ENCODE measurements around the gene C1QTNF6. TPM values are rescaled to one million over a fixed set of nuclear protein-coding genes. Genes with fewer than 3 reads are reported as not detected.
"Not testable (repeated sequence)": the region's sequence is repeated elsewhere in the genome, so short reads cannot be mapped to it uniquely, and the experiment has no call there.

C1QTNF6 gene
- total RNA-seq, 4 donors from 2014 or later, result 1.7 to 4.8 (median 3.6) TPM

- DNase-seq, result no peak
- Histone ChIP-seq H3K4me1 (peaks cover 0 to 21% of the 10 kb centered on the region in 2 donors), H3K9me3 (no peaks in the 10 kb centered on the region), H3K4me3 (replicated peaks in 1 of 3) (no peak overlapping the region), H3K27ac (no peak overlapping the region), H3K27me3 (no peaks in the 10 kb centered on the region), H3K36me3 (no peaks in the 10 kb centered on the region)
- 87 to 93% methylated on average over 5 of the region's 5 CpGs for WGBS, 2 donors
- TF ChIP-seq CTCF (IDR thresholded peaks at IDR 0.05) (no peak), POLR2A (IDR thresholded peaks at IDR 0.05) (no peak)
- intact Hi-C loops (cut with DNase I), result no loop called here
Measured at GRCh38 chr22:37171662-37172061, 16.4 kb downstream of the C1QTNF6 start.

- H3K27ac ChIP-seq; H3K4me3 ChIP-seq (replicated peaks in 1 of 3); H3K36me3 ChIP-seq; intact Hi-C loops (cut with DNase I); H3K27me3 ChIP-seq; DNase-seq; H3K9me3 ChIP-seq: not testable (repeated sequence)
- peaks cover 0 to 16% of the 10 kb centered on the region in 2 donors for H3K4me1 ChIP-seq
- 77 to 81% methylated on average over 16 of the region's 16 CpGs for WGBS, 2 donors
Measured at GRCh38 chr22:37170689-37171405, 17.2 kb downstream of the C1QTNF6 start.

GRCh38 chr22:37169947-37170688 lies 17.9 kb downstream of the C1QTNF6 start:
- no peak overlapping the region for H3K4me3 ChIP-seq (replicated peaks in 1 of 3)
- intact Hi-C loops (cut with DNase I), result no loop called here
- H3K9me3 ChIP-seq, result no peaks in the 10 kb centered on the region
- TF ChIP-seq CTCF (IDR thresholded peaks at IDR 0.05), result no peak
- no peak for TF ChIP-seq POLR2A (IDR thresholded peaks at IDR 0.05)
- H3K36me3 ChIP-seq, result no peaks in the 10 kb centered on the region
- WGBS, 2 donors, result 91 to 92% methylated on average over 9 to 10 of the region's 10 CpGs
- H3K27ac ChIP-seq, result no peak overlapping the region
- peaks cover 0 to 12% of the 10 kb centered on the region in 2 donors for H3K4me1 ChIP-seq
- H3K27me3 ChIP-seq, result no peaks in the 10 kb centered on the region
- DNase-seq, result no peak

- H3K36me3 ChIP-seq, result no peaks in the 10 kb centered on the region
- DNase-seq, result no peak
- peaks cover 0 to 12% of the 10 kb centered on the region in 2 donors for H3K4me1 ChIP-seq
- WGBS, 2 donors, result 84 to 88% methylated on average over 8 of the region's 8 CpGs
- H3K4me3 ChIP-seq (replicated peaks in 1 of 3), result no peak overlapping the region
- no peaks in the 10 kb centered on the region for H3K9me3 ChIP-seq
- intact Hi-C loops (cut with DNase I), result no loop called here
- no peak overlapping the region for H3K27ac ChIP-seq
- H3K27me3 ChIP-seq, result no peaks in the 10 kb centered on the region
- TF ChIP-seq POLR2A (IDR thresholded peaks at IDR 0.05) (no peak), CTCF (IDR thresholded peaks at IDR 0.05) (no peak)
Measured at GRCh38 chr22:37169406-37169805, 18.6 kb downstream of the C1QTNF6 start.

- Histone ChIP-seq H3K4me1 (peaks cover 0 to 12% of the 10 kb centered on the region in 2 donors), H3K9me3 (no peaks in the 10 kb centered on the region), H3K27ac (no peak overlapping the region), H3K36me3 (no peaks in the 10 kb centered on the region), H3K4me3 (replicated peaks in 1 of 3) (no peak overlapping the region), H3K27me3 (no peaks in the 10 kb centered on the region)
- no peak for DNase-seq
- intact Hi-C loops (cut with DNase I), result no loop called here
- 65 to 74% methylated on average over 8 of the region's 8 CpGs for WGBS, 2 donors
- TF ChIP-seq CTCF (IDR thresholded peaks at IDR 0.05), result no peak
- no peak for TF ChIP-seq POLR2A (IDR thresholded peaks at IDR 0.05)
Measured at GRCh38 chr22:37167981-37168647, 19.9 kb downstream of the C1QTNF6 start.

Data from thyroid gland (tissue), 4 donors.